Raji (cell line): ENCODE measurements around the gene BMI1.

Experiments
- POLR2A ChIP-seq: IDR thresholded peaks from 2 replicates; pipeline ENCODE4 v1.6.1; 2011; ENCODE audit warnings: low read depth, low read length, control low read depth; ENCODE audit not compliant: insufficient read depth

The BMI1 gene

DNA sequence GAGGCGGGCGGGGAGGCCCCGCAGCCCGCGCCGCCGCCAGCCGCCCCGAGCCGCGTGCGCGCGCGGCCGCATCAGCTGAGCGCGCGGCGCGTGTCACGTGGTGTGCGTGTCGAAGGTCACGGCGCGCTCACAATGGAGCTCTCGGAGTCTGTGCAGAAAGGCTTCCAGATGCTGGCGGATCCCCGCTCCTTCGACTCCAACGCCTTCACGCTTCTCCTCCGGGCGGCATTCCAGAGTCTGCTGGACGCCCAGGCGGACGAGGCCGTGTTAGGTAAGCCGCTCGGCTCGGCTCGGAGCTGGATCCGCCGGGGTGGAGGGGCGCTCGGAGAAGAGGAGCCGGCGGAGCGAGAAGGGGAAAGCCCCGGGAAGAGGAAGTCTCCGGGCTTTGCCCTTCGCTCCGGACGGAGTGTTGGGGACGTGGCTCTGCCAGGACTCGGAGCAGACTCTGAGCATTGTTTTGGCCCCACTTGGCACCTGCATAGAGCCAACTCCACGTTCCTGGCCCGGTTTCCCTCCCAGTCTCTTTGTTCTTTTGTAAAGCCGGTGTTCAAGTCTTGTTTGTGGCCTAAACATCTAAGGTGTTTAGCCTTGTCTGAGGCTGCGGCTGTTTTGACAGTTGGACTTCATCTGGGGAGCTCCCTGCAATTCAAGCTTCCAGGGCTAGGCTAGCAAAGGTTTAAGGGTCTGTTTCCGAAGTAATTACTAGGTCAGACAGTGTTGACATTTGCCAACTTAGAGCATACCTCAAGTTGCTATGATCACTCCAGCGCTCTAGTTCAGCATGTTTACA, 4.4 kb upstream of the BMI1 start, which contains the start of gene COMMD3:
TSS of gene COMMD3 (plus strand) at position 103 of the 790 bp plus-strand sequence. CDS start at position 133, 30 bp downstream.
- TF ChIP-seq POLR2A = peak; percentile 88

DNA sequence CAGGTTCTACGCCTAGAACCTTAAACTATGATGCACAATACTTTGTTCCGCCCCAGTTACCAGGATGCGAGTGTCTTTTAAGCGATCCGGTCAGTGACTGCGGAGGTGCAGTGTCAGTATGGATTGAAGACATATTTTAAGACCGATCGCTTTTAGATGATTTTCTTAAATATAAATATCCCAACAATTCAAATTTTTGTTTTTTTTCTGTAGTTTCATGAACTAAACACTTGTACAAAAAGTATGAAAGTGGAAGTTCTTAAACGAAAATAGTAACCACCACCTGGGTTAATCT, 3.9 kb upstream of the BMI1 start:
- TF ChIP-seq POLR2A = no peak

- TF ChIP-seq POLR2A = no peak
These were observed 2.9 kb upstream of the BMI1 start for GRCh38 chr10:22317771-22318565.

- TF ChIP-seq POLR2A = no peak
These were observed 2.1 kb upstream of the BMI1 start for GRCh38 chr10:22318772-22319171.

GRCh38 chr10:22319547-22319979, 1.3 kb upstream of the BMI1 start:
- TF ChIP-seq POLR2A = no peak

DNA sequence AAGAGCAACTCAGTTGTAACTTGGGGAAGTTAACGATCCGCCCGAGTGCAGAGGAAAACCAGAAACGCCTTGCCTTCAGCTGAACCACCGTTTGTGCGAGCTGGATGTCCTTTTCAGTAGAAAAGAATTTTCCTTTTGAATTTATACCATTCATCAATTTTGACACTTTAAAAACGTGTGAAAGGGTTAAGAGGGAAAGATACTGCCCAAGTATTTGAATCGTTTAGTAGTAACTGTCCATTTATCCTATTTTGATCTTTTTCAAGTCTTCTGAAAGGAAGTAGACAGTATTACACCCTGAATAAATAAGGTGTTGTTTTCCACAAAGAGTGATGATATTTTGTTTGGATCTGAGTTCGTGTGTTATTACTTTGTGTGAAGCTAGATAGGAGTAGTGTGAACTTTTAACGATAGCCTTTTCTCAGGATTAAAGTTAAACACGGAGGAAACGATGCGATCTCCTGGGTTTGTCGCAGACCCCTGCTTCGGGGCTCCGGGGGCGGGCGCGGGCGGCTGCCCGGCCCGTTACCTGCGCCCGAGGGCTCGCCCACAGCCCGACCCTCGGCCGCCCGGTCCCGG, 830 bp upstream of the BMI1 start:
- TF ChIP-seq POLR2A = no peak

- TF ChIP-seq POLR2A = no peak
These were observed 441 bp downstream of the BMI1 start for GRCh38 chr10:22321156-22321923.

DNA sequence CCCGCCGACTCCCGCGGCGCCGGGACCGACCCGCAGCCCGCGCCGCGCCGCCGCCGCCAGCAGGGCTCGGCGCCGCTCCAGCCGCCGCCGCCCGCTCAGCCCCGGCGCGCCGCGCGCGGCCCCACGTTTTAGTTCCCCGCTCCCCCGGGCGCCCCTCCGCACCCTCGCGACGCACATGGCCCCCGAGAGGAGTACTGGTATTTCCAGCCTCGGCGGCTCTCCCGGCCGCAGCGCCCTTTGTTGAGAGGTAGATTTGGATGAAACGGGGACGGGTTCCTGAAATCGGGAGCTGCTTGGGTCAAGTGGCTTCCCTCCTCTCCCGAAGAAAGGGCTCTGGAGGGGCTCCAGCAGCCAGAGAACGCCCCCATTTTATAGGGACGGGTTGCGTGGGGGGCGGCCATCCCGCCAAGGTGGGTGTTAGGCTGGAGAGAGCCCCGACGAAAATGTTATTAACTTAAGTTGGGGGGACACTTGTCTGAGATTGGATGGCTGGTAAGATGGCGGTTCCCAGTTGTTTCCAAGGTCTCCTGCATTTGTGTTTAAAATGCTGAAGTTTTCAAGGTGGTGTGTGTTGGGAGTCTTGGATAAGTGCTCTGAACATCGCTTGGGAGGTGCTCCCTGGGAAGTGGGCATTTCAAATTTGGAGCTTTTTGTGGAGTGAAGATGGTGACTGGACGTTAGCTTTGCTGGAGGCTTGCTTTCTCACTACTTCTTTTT, 1.2 kb downstream of the BMI1 start:
- no peak for TF ChIP-seq POLR2A

DNA sequence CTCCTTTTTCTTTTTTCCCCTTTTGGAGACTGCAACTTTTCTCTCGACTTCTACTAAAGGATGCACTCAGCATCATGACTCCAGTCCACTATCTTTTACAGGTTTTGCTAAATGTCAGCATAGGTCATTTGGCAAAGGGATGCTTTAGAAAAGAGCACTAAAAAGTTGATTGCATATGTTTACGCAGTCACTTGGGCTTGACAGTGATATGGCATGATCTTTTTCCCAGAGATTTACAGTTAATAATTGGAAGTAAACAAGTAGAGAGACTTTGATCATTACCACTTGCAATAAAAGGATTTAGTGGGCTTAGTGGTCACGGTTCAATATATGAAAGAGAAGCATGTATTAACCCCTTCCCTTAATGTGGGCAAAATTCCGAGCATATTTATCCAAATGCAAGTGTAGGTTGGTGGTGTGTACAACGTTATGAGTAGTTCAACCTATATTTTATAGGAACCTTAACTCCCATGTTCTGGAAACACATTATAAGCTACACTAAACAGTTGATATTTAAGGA, 1.8 kb downstream of the BMI1 start:
- TF ChIP-seq POLR2A = no peak

- no peak for TF ChIP-seq POLR2A
These were observed 2.8 kb downstream of the BMI1 start for GRCh38 chr10:22323538-22324305.

GRCh38 chr10:22324413-22324812, 3.5 kb downstream of the BMI1 start:
- TF ChIP-seq POLR2A = no peak

DNA sequence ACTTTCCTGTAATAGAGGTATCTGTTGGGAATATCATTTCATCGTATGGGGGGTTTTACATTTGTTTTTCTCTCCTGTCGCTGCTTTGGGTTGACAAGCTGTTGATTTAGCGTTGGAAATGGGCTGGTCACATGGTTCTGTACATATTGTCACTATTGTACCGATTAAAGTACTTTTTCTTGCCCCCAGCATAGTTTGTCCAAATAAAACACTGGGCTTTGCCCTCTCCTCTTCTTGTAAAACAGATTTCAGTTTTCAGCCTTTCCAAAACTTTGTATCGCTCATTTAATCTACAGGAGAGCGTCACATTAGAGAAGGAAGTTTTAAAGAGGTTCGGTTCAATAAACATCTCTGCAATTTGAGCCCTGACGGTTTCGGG, 4.0 kb downstream of the BMI1 start:
- TF ChIP-seq POLR2A = no peak

DNA sequence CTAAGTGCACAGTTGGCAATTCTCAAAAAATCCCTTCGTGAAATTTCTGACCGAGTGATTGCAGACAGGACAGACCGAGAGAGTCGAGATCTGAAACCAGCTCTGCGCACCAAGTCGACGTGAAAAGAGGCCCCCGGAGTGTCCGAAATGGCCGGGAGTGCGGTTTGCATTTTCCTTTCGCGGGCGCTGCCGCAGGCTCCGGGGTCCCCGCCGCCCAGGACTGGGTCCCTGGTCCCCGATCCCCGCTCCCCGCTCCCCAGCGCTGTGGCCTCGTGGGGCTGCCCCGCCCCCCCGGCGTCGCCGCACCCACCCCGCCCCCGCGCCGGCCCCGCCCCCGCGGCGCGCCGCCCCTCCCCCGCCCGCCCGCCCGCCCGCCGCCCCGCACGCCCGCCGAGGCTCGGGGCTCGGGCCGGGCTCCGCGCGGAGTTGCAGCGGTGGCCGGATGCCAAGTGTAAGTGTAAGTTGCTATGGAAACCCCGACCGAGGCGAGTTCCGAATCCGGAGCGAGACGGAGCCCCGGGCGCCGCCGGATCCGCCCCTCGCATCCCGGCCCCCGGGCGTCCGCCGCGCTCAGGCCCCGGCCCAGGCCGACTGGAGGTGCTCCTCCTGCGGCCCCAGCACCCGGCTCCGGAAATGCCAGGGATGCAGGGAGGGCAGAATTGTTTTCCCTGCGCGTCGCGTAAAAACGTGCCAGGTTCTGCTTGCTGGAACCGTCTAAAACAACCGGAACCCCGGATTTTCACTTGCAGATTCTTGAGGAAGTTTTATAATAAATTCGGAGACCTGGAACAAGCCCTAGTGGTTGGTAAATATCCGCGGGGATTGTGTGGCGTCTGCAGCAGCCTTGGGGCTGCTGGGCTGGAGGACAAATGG, 4.6 kb downstream of the BMI1 start:
- no peak for TF ChIP-seq POLR2A
